CD4-positive, alpha-beta T cell treated with Interleukin-10 for 1 hour (primary cell): Measurements from ENCODE around the gene SHKBP1.
"Not testable (repeated sequence)": the region's sequence is repeated elsewhere in the genome, so short reads cannot be mapped to it uniquely, and the experiment has no call there.

Experiments used
- DNase-seq: peaks from one replicate; pipeline ENCODE4 v3.0.0-alpha.2; 2020

Gene SHKBP1

DNA sequence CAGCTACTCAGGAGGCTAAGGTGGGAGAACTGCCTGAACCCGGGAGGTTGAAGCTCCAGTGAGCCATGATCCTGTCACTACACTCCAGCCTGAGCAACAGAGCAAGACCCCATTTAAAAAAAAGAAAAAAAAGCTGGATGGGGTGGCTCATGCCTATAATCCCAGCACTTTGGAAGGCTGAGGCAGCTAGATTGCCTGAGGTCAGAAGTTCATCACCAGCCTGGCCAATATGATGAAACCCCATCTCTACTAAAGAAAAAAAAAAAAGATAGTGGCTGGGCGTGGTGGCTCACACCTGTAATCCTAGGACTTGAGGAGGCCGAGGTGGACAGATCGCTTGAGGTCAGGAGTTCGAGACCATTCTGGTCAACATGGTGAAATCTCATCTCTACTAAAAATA lies 39.5 kb downstream of the SHKBP1 start:
- no peak for DNase-seq

DNA sequence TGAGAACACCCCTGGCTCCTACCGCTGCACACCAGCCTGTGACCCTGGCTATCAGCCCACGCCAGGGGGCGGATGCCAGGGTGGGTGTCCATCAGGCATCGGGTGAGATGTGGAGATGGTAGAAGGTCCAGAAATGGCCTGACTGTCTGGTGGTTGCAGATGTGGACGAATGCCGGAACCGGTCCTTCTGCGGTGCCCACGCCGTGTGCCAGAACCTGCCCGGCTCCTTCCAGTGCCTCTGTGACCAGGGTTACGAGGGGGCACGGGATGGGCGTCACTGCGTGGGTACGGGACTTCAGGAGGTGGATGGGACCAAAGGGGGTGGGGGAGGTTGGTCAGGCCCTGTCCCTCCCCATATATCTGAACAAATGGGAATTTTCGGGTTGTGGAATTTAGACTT lies 40.3 kb downstream of the SHKBP1 start:
- DNase-seq: no peak

GRCh38 chr19:40617961-40618360 lies 41.3 kb downstream of the SHKBP1 start:
- no peak for DNase-seq

DNA sequence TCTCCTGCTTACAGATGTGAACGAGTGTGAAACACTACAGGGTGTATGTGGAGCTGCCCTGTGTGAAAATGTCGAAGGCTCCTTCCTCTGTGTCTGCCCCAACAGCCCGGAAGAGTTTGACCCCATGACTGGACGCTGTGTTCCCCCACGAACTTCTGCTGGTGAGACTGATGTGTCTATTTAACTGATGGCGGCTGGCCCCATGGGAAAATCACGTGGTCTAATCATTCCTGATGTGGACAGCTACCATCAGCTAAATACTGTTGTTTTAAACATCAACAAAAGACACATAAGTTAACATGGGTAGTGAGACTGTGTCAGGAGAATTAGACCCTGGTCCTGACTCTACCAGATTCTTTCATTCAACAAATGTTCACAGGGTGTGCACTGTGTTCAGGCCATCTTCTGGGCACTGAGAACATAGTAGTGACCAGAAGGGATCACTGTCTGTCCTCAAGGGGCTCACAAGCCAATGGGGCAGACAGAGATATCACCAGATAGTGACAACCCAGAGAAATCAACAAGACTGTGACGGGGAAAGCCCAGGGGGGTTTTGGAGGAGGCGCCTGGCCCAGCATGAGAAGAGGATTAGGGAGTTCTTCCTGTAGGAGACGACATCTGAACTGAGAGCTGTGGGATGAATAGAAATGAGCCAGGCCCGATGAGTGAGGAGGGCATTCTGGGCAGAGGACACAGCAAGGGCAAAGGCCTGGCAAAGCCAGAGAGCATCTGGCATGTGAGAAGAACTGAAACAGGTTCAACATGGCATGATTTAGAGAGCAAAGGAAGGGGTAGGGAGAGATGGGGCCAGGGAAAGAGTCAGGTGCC lies 42.9 kb downstream of the SHKBP1 start:
- DNase-seq: no peak

DNA sequence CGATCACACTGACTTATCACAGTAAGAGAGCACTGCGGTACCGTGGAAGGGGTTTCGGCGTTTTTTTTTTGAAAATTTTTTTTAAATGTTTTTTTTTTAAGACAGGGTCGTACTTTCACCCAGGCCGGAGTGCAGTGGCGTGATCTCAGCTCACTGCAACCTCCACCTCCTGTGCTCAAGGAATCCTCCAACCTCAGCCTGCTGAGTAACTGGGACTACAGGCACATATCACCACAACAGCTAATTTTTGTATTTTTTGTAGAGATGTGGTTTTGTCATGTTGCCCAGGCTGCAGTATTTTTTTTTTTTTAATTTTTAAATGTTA lies 43.5 kb downstream of the SHKBP1 start:
- DNase-seq: no peak

DNA sequence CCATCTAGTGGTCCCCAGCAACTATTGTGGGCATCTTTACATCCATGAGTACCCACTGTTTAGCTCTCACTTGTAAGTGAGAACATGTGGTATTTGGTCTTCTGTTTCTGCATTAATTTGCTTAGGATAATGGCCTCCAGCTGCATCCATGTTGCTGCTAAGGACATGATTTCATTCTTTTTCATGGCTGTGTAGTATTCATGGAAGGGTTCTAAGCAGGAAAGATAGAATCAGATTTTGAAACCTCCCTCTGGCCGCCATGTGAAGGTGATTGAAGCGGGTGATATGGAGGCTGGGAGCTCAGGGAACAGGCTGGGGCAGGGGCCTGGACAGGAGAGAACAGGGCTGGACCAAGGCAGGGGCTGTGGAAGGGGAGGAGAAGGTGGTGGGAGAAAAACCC lies 44.6 kb downstream of the SHKBP1 start:
- no peak for DNase-seq

- no peak for DNase-seq
Observed at GRCh38 chr19:40621966-40622772, 45.5 kb downstream of the SHKBP1 start.

- DNase-seq: no peak
Observed at GRCh38 chr19:40622773-40623075, 46.1 kb downstream of the SHKBP1 start.

GRCh38 chr19:40623403-40624251 lies 47.0 kb downstream of the SHKBP1 start:
- no peak for DNase-seq

DNA sequence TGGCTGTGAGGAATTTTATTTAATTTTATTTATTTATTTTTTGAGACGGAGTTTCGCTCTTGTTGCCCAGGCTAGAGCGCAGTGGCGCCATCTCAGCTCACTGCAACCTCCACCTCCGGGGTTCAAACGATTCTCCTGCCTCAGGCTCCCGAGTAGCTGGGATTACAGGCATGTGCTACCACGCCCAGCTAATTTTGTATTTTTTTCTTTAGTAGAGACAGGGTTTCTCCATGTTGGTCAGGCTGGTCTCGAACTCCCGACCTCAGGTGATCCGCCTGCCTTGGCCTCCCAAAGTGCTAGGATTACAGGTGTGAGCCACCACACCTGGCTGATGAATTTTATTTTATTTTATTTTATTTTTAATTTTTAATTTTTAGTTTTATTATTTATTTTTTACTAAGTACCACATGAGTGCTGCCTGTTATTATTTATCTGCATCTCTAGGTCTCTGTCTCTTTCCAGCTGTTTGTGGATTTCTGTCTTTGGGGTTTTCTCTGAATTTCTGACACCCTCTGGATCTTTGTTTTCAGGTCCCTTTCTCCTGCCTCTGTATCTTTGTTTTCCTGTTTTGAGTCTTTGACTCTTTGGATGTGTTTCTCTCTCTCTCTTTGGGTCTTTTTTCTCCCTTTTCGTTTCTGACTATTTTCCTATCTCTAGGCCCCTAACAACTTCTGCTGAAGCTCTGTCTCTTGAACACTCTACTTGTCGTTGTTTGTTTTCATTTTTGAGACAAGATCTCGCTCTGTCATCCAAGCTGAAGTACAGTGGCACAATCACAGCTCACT lies 47.9 kb downstream of the SHKBP1 start:
- not testable (repeated sequence) for DNase-seq

GRCh38 chr19:40625406-40626120 lies 48.9 kb downstream of the SHKBP1 start:
- DNase-seq: no peak

GRCh38 chr19:40626918-40627317 lies 50.2 kb downstream of the SHKBP1 start:
- DNase-seq: no peak

DNA sequence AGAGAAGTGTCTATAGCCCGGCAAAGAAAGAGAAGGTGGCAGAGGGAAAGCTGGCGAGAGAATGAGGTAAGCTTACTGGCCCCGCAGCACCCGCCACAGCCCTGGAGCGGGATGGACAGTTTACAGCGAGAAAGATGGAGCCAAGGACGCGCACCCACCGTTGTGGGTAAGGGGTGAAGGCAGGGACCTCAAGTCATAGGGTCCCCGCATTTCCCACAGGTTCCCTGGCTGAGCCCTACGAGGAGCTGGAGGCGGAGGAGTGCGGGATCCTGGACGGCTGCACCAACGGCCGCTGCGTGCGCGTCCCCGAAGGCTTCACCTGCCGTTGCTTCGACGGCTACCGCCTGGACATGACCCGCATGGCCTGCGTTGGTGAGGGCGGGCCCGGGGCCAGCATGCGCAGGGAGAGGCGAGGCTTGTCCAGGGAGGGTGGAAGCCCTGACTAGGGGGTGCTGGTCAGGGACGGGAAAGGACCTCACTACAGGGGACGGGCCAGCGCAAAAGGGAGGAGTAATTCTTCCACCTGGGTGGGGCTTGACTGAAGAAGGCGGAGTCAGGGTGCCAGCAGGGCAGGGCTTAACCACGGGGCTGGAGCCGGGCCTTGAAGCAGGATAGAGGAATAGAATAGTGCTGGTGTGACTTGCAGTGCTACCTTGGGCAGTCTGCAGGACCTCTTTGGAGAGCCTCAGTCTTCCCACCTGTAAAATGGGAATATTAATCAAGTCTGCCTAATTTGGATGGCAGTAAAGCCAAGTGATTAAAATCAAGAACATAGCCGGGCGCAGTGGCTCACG lies 51.0 kb downstream of the SHKBP1 start:
- no peak for DNase-seq

DNA sequence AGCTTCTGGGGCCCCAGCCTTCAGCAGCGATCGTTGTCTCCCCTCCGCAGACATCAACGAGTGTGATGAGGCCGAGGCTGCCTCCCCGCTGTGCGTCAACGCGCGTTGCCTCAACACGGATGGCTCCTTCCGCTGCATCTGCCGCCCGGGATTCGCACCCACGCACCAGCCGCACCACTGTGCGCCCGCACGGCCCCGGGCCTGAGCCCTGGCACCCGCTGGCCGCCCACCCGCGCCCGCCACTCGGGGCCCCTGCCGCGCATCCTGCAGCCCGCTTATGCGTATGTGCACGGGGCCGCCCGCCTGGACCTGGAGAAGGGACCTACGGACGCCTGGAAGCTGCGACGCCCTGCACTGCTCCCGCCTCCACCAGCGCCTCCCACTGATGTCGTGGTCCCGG lies 52.7 kb downstream of the SHKBP1 start:
- DNase-seq: no peak

GRCh38 chr19:40630571-40631160 lies 54.0 kb downstream of the SHKBP1 start:
- no peak for DNase-seq

GRCh38 chr19:40632311-40633036 lies 55.8 kb downstream of the SHKBP1 start:
- no peak for DNase-seq

DNA sequence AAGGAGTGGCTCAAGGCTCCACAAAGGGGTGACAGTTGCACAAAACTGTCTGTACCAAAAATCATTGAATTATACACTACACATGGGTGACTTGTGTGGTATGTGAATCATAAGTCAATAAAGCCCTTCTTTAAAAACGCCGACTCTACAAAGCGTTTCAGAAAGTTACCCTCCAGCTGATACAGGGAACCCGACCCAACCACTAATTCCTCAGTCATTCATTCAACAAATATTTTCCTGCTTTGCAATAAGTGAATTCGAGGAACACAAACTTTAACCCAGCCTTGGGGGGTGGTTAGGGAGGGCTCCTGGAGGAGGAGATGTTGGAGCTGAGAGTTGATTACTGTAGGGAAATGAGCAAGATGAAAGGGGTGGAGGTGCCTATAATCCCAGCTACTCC lies 56.5 kb downstream of the SHKBP1 start:
- DNase-seq: no peak

DNA sequence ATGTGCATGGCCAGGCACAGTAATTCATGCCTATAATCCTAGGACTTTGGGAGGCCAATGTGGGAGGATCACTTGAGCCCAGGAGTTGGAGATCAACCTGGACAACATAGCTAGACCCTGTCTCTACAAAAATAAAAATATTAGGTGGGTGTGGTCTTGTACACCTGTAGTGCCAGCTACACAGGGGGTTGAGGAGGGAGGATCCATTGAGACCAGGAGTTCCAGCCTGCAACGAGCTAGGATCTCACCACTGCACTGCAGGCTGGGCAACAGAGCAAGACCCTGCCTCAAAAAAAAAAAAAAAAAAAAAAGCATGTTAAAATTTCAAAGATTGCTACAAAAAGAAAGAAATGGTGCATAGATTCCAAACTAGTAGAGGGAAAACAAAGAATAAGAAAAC lies 61.7 kb downstream of the SHKBP1 start:
- DNase-seq: no peak

- no peak for DNase-seq
Observed at GRCh38 chr19:40639638-40639982, 62.9 kb downstream of the SHKBP1 start.

- DNase-seq: no peak
Observed at GRCh38 chr19:40640744-40641143, 64.1 kb downstream of the SHKBP1 start.
